KMS-11 (cell line): ENCODE data around the gene TAF3.
"Not testable (repeated sequence)": the region's sequence is repeated elsewhere in the genome, so short reads cannot be mapped to it uniquely, and the experiment has no call there.

Source experiments
- H2AFZ ChIP-seq: fragments of 200-600 bp; sonication (generic); 2 replicates; pipeline ENCODE4 v1.6.1; 2016; ENCODE audit warnings: antibody characterized with exemption, mixed run types, low read depth
- H3K27ac ChIP-seq: fragments of 200-600 bp; sonication (generic); 2 replicates; pipeline ENCODE4 v1.6.1; 2016; ENCODE audit warnings: mild to moderate bottlenecking, mixed run types
- H3K27me3 ChIP-seq: fragments of 200-600 bp; sonication (generic); 2 replicates; pipeline ENCODE4 v1.6.1; 2017; ENCODE audit warnings: mild to moderate bottlenecking, low read depth, mixed run types, moderate library complexity; ENCODE audit not compliant: insufficient read depth
- H3K36me3 ChIP-seq: fragments of 200-600 bp; sonication (generic); 2 replicates; pipeline ENCODE4 v1.6.1; 2017; ENCODE audit warnings: mild to moderate bottlenecking, mixed run types; ENCODE audit not compliant: insufficient read depth
- H3K4me1 ChIP-seq: fragments of 200-600 bp; sonication (generic); 2 replicates; pipeline ENCODE4 v1.6.1; 2016; ENCODE audit warnings: mild to moderate bottlenecking, low read depth, mixed run types; ENCODE audit not compliant: poor library complexity, severe bottlenecking
- H3K4me2 ChIP-seq: fragments of 200-600 bp; sonication (generic); 2 replicates; pipeline ENCODE4 v1.7.0; 2016; ENCODE audit warnings: mild to moderate bottlenecking, mixed run types
- H3K4me3 ChIP-seq: fragments of 200-600 bp; sonication (generic); IDR thresholded peaks from 2 replicates; pipeline ENCODE4 v1.6.1; 2017; ENCODE audit warnings: low read depth, low read length, mixed read lengths; ENCODE audit not compliant: insufficient read depth
- H3K79me2 ChIP-seq: fragments of 200-600 bp; sonication (generic); 2 replicates; pipeline ENCODE4 v1.6.1; 2016; ENCODE audit warnings: low read depth, mixed run types; ENCODE audit not compliant: insufficient read depth
- H3K9ac ChIP-seq: fragments of 200-600 bp; sonication (generic); 2 replicates; pipeline ENCODE4 v1.6.1; 2016; ENCODE audit warnings: mild to moderate bottlenecking, mixed run types
- H4K20me1 ChIP-seq: fragments of 200-600 bp; sonication (generic); 2 replicates; pipeline ENCODE4 v1.6.1; 2016; ENCODE audit warnings: mild to moderate bottlenecking, mixed run types; ENCODE audit not compliant: insufficient read depth
- TF ChIP-seq, protein P1 (sequence below): fragments of 200-600 bp; sonication (generic); conservative IDR thresholded peaks from 2 replicates; pipeline ENCODE4 v1.6.1; 2017; ENCODE audit warnings: low read depth, mild to moderate bottlenecking, antibody characterized with exemption, low read length, moderate library complexity, mixed read lengths

TAF3 gene, protein sequence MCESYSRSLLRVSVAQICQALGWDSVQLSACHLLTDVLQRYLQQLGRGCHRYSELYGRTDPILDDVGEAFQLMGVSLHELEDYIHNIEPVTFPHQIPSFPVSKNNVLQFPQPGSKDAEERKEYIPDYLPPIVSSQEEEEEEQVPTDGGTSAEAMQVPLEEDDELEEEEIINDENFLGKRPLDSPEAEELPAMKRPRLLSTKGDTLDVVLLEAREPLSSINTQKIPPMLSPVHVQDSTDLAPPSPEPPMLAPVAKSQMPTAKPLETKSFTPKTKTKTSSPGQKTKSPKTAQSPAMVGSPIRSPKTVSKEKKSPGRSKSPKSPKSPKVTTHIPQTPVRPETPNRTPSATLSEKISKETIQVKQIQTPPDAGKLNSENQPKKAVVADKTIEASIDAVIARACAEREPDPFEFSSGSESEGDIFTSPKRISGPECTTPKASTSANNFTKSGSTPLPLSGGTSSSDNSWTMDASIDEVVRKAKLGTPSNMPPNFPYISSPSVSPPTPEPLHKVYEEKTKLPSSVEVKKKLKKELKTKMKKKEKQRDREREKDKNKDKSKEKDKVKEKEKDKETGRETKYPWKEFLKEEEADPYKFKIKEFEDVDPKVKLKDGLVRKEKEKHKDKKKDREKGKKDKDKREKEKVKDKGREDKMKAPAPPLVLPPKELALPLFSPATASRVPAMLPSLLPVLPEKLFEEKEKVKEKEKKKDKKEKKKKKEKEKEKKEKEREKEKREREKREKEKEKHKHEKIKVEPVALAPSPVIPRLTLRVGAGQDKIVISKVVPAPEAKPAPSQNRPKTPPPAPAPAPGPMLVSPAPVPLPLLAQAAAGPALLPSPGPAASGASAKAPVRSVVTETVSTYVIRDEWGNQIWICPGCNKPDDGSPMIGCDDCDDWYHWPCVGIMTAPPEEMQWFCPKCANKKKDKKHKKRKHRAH

DNA sequence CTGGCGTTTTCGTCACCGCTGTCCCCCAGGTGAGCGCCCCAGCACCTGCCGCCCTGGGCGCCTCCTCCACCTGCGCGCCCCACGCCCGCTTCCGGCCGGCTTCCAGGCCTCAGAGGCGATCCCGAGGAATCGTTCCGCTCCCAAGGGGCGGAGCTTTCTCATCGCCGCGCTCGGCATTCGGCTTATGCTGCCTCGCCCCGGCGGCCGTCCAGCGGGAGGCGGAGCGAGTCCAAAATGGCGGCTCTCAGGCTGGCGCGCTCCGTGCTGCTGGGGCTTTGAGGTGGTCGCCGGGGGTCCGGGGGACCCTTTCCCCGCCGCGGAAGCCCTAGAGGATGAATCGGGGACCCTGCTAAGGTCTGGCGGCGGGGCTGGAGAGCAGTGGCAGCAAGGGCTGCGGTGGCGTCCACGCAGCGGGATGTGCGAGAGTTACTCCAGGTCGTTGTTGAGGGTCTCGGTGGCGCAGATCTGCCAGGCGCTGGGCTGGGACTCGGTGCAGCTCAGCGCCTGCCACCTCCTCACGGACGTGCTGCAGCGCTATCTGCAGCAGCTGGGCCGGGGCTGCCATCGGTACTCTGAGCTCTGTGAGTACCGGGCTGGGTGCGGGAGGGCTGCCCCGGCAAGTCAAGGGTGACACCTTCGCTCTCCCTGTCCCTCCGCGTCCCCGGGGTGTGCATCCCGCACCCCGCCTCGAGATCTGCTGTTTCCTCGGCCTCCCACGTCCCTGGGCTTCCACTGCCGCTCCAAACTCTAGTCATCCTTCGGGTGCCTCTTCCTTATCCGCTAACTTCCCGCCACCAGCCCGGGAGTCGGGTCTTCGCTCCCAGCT lies at the start of gene TAF3:
Gene TAF3 (plus strand): TSS at position 211 of the 826 bp plus-strand sequence. CDS start 205 bp downstream, at position 416.
- peak within 1 kb of the TSS; percentile 98 for H2AFZ ChIP-seq
- no peak within 1 kb of the TSS for H3K4me3 ChIP-seq
- no peaks in the 10 kb centered on the region for H3K36me3 ChIP-seq
- peak within 1 kb of the TSS; percentile 89 for H3K4me2 ChIP-seq
- peak within 1 kb of the TSS; percentile 38 for H3K27ac ChIP-seq
- H3K9ac ChIP-seq = peak within 1 kb of the TSS; percentile 81; the same call in 1 of the 2 replicates
- peaks cover 27% of the 10 kb centered on the region for H3K79me2 ChIP-seq
- H3K4me1 ChIP-seq = peaks cover 12% of the 10 kb centered on the region
- H4K20me1 ChIP-seq = no peaks in the 10 kb centered on the region
- TF ChIP-seq, protein P1, sequence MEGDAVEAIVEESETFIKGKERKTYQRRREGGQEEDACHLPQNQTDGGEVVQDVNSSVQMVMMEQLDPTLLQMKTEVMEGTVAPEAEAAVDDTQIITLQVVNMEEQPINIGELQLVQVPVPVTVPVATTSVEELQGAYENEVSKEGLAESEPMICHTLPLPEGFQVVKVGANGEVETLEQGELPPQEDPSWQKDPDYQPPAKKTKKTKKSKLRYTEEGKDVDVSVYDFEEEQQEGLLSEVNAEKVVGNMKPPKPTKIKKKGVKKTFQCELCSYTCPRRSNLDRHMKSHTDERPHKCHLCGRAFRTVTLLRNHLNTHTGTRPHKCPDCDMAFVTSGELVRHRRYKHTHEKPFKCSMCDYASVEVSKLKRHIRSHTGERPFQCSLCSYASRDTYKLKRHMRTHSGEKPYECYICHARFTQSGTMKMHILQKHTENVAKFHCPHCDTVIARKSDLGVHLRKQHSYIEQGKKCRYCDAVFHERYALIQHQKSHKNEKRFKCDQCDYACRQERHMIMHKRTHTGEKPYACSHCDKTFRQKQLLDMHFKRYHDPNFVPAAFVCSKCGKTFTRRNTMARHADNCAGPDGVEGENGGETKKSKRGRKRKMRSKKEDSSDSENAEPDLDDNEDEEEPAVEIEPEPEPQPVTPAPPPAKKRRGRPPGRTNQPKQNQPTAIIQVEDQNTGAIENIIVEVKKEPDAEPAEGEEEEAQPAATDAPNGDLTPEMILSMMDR = no peak
- H3K27me3 ChIP-seq = no peaks in the 10 kb centered on the region

- H3K9ac ChIP-seq = no peak overlapping the region
- no peaks in the 10 kb centered on the region for H3K27me3 ChIP-seq
- no peaks in the 10 kb centered on the region; the same call in 1 of the 2 replicates for H4K20me1 ChIP-seq
- TF ChIP-seq, protein P1 = no peak
- H3K4me2 ChIP-seq = no peak overlapping the region
- no peak overlapping the region for H3K4me3 ChIP-seq
- H3K79me2 ChIP-seq = no peaks in the 10 kb centered on the region
- H2AFZ ChIP-seq = no peak overlapping the region
- H3K27ac ChIP-seq = no peak overlapping the region
- H3K4me1 ChIP-seq = no peaks in the 10 kb centered on the region
- peaks cover 6% of the 10 kb centered on the region; the same call in 1 of the 2 replicates for H3K36me3 ChIP-seq
Measured at GRCh38 chr10:7773845-7774801, 44.2 kb upstream of the TAF3 start.

DNA sequence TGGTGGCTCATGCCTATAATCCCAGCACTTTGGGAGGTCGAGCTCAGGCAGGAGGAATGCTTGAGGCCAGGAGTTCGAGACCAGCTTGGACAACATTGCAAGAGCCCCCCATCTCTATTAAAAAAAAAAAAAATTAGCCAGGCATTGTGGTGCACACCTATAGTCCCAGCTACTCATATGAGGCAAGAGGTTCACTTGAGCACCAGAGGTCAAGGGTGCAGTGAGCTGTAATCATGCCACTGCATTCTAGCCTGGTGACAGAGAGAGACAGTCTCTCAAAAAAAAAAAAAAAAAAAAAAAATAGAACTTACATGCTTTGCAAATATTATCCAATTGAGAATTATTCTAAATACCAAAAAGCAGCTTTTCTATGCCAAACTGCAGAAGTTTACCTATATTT lies 41.5 kb upstream of the TAF3 start:
- Histone ChIP-seq H2AFZ (no peak overlapping the region), H3K4me3 (no peak overlapping the region), H3K4me1 (peaks cover 3% of the 10 kb centered on the region), H4K20me1 (no peaks in the 10 kb centered on the region; the same call in 1 of the 2 replicates), H3K9ac (no peak overlapping the region), H3K27me3 (no peaks in the 10 kb centered on the region), H3K4me2 (no peak overlapping the region), H3K79me2 (no peaks in the 10 kb centered on the region; the same call in 1 of the 2 replicates), H3K27ac (no peak overlapping the region), H3K36me3 (peaks cover 6% of the 10 kb centered on the region; the same call in 1 of the 2 replicates)
- TF ChIP-seq, protein P1 = no peak

- not testable (repeated sequence) for H3K27me3 ChIP-seq, H3K4me3 ChIP-seq, H3K4me2 ChIP-seq, H3K36me3 ChIP-seq, H3K27ac ChIP-seq, H4K20me1 ChIP-seq, H3K9ac ChIP-seq, H2AFZ ChIP-seq
- Histone ChIP-seq H3K4me1 (peaks cover 24% of the 10 kb centered on the region), H3K79me2 (peaks cover 47% of the 10 kb centered on the region)
Measured at GRCh38 chr10:7782194-7782593, 36.1 kb upstream of the TAF3 start.
